GM12892 (cell line): Measurements from ENCODE around the gene HERPUD1.
"Not testable (repeated sequence)": the region's sequence is repeated elsewhere in the genome, so short reads cannot be mapped to it uniquely, and the experiment has no call there.

Source experiments
- POLR2A ChIP-seq: IDR thresholded peaks from 2 replicates; pipeline ENCODE4 v1.6.1; 2011; ENCODE audit warnings: low read depth, low read length, control low read depth
- POLR2AphosphoS5 ChIP-seq: IDR thresholded peaks from 2 replicates; pipeline ENCODE4 v1.6.1; 2011; ENCODE audit warnings: low read depth, low read length, control low read depth
- TAF1 ChIP-seq: IDR thresholded peaks from 2 replicates; pipeline ENCODE4 v1.6.1; 2011; ENCODE audit warnings: low read depth, mild to moderate bottlenecking, control low read depth, low read length, borderline replicate concordance

DNA sequence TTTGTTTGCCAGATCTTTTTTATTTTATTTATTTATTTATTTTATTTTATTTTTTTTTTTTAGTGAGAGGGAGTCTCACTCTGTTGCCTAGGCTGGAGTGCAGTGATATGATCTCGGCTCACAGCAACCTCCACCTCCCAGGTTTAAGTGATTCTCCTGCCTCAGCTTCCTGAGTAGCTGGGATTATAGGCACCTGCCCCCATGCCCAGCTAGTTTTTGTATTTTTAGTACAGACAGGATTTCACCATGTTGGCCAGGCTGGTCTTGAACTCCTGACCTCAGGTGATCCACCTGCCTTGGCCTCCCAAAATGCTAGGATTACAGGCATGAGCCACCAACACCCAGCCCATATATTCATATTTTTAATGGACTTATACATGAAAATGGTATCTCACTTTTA lies 60.5 kb downstream of the HERPUD1 start:
- not testable (repeated sequence) for TF ChIP-seq POLR2AphosphoS5, POLR2A, TAF1
